Measurements from ENCODE around the gene CLOCK.

Gene CLOCK

DNA sequence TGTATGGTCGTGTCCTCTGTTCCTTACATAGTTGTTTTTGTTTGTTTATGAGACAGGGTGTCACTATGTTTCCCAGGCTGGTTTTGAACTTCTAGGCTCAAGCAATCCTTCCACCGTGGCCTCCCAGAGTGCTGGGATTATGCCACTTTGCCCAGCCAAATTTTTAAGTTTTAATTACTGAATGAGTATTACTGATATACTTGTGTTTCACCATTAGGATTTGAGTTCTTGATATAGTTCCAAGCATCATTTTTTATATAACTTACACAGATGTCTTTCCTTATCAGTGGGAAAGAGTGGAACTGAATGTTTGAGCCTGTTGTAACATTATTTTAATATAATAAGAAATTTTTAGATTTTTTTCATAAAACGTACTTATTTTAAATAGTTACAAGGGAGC is 130.5 kb downstream of the CLOCK start:
- no peak for DNase-seq (ENCODE audit: low spot score)

DNA sequence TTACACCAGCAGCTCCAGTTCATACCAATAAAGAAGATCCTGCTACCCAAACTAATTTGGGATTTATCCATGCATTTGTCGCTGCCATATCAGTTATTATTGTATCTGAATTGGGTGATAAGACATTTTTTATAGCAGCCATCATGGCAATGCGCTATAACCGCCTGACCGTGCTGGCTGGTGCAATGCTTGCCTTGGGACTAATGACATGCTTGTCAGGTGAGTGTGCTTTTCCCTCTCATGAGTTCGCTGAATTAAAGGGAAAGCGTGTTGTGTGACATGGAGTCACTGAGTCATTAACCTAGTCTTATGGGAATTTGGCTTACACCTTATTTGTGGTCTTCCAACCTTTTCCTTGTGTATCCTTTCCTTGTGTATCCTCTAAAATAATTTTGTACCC is 135.1 kb downstream of the CLOCK start:
- DNase-seq (ENCODE audit: low spot score) = no peak

DNA sequence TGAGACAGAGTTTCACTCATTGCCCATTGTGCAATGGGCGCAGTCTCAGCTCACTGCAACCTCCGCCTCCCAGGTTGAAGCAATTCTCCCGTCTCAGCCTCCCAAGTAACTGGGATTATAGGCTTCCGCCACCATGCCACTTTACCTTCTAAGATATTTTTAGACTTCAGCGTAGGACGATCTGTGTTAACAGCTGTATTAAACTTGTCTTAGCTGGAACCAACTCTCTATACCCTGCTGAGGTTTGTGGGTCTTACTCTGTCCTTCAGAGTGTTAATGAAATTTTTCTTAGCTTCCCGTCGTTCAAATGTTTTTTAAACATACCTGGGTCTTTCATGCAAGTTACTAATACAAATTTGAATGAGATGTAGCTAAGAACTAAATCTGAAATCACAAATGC is 136.3 kb downstream of the CLOCK start:
- DNase-seq (ENCODE audit: low spot score) = no peak

DNA sequence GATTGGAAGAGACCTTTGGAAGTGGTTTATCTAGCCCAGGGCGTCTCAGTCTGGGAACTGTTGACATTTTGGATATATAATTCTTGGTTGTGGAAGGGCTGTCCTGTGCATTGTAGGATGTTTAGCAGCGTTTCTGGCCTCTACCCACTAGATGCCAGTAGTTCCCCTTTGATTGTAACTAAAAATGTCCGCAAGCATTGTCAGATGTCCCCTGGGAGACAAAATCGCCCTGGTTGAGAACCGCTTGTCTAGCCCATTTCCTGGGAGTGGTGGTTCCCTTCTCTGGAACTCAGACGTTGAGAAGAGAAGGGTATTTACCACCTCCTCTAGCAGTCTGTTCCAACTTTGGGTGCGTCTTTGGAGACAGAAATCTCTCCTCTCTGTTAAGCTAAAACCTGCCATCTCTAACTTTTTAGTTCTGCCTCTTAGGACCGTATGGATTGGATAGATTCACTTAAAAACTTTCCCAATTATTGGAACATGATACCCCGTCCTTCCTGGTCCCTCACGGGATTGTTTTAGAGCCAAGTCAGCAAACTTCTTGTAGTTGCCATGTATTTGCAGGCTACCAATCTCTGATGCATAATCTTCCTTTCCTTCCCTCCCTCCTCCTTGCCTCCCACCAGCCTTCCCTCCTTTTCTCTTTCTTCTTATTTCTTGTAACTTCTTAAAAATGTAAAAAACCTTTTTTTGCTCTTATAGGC is 137.1 kb downstream of the CLOCK start:
- no peak for DNase-seq (ENCODE audit: low spot score)

DNA sequence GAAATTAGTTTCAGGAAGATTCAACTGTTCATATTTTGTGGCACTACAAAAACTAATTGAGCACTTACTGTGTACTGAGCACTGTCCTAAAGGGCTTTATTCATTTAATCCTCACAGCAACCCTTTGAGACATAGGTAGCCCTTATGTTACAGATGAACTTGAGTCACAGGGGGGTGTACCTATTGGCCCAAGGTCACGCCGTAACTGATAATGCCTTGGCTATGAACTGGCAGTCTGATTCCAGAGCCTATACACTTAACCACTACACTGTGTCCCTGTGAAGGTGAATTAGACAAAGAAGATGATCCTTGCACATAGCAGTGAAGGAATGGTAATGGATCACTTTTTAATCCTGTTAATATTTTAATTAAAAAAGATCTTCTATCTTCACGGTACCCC is 138.9 kb downstream of the CLOCK start:
- no peak for DNase-seq (ENCODE audit: low spot score)

DNA sequence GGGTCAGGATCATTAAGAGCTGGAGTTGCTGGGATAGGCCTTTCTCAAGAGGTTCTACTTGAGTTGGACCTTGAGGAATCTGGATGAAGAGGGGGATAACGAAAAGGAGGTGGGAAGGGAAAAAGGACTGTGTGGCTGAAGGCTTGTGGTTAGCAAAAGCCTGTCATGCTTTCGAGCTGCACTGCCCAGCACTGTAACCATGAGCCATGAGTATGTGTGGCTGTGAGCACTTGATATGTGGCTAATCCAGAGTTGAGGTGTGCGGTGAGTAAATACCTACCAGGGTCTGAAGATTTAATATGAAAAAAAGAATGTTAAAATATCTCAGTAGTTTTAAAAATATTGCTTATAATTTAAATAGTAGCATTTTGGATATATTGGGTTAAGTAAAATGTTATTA is 139.6 kb downstream of the CLOCK start:
- no peak for DNase-seq (ENCODE audit: low spot score)

DNA sequence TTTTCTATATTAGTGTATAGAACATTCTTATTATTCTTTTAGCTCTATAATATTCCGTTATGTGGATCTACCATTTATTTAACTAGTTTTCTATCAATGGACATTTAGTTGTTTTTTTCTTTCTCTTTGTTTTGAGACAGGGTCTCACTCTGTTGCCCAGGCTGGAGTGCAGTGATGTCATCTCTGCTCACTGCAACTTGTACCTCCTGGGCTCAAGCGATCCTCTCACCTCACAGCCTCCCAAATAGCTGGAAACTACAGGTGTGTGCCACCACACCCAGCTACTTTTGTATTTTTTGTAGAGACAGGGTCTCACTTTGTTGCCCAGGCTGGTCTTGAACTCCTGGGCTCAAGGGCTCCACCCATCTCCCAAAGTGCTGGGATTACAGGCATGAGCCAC is 140.2 kb downstream of the CLOCK start:
- no peak for DNase-seq (ENCODE audit: low spot score)

DNA sequence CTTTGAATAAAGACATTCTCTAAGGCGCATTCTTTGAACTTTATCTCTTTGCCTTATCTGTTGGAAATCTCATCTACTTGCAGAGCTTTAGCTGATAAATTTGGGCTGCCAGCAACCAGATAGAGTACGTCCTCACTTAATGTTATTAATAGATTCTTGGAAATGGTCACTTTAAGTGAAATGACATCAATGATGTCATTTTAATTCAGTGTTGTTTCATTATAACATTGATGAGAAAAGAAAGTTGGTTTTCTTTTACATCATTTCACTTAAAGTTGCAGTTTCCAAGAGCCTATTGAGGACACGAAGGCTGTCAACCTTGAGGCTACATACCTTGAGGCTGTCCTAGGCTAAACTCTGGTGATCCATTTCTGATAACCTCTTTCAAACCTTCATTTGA is 141.6 kb downstream of the CLOCK start:
- DNase-seq (ENCODE audit: low spot score) = no peak

DNA sequence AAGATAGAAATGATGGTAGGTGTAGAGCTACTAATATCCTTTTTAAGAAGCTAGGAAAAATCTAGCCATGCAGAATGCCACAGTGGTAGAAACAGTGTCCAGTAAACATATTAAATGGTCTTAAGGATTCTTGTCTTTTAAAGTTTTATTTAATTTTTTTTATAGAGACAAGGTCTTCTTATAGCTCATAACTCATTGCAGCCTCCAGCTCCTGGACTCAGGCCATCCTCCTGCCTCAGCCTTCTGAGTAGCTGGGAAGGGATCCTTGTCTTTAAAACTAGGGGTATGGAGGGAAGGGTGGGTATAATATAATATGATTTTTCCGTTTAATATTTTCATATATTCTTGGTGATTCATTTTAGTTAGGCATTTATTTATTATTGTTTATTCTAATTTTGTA is 147.1 kb downstream of the CLOCK start:
- DNase-seq (ENCODE audit: low spot score) = no peak

DNA sequence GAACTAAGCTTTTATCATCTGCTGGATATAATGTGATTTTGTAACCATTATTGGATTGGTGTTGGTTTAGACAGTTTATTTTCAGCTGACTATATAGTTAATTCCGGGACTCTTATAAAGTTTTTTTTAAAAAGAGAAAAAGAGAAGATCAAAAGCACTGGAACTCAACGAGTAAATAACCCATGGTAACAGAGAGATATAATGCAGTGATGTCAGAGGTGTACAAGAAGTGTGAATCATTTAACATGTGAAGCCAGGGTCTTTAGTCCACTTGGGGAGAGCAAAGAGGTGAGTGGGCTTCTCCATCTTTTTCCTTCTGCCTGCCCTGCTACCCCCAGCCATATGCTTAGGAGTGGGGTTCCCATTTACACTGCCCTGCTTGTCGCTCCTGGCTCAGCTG is 147.7 kb downstream of the CLOCK start:
- DNase-seq (ENCODE audit: low spot score) = no peak

DNA sequence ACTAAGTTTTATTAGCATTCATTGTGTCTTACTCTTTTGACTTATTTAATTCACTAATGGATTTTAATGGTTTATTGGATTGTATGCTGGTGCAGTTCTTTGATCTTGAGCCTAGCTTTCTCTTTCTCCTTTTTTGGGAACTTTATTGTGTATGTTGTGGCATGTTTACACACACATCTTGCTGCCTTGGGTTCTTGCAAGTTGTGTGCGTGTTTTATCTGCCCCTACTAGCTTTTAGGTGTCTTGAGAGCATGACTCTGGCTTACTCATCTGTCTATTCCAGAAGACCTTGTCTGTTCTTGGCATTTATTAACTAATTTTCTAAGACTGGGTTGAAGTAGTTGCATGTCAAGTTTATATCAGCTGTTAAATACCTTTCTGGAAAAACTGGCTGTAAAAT is 148.2 kb downstream of the CLOCK start:
- no peak for DNase-seq (ENCODE audit: low spot score)

DNA sequence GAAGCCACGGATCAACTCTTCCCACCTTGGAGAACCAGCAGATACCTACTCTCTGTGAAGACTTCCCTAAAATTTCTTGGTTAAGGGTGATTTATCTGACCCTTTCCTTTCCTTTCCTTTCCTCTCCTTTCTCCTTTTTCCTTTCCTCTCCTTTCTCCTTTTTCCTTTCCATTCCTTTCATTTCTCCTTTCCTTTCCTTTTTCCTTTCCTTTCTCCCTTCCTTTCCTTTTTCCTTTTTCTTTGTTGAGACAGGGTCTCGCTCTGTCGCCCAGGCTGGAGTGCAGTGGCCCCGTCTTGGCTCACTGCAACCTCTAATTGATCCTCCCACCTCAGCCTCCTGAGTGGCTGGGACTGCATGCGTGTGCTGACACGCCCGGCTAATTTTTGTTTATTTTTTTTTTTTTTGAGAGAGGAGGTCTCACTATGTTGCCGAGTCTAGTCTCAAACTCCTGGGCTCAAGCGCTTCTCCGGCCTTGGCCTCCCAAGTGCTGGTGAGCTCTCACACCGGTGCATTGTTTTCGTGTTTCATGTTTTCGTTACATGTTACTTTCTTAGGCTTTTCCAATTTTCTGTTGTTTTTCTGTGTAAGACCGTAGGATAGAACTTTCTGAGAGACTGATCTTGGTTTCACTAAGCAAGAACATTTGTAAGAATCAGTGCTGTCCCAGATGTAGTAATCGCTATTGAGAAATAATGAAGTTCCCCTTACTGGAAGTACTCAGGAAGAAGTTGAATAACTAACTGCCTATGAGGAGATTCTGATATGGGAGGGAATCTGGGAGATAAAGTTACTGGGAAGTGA is 149.0 kb downstream of the CLOCK start:
- DNase-seq (ENCODE audit: low spot score) = no peak

DNA sequence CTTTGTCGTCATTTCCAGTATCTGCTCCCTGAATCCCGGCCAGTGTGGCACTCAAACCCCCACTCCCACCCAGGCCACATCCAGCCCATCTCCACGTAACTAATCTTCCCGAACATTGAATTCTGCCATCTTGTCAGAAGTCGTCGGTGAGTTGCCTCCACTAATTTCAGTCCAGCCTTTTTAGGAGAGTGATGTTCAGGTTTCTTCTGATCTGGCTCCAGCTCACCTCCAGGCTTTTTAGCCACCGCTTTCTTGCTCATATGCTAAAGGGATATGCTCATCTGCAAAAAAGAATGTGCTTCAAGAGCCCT is 149.6 kb downstream of the CLOCK start:
- no peak for DNase-seq (ENCODE audit: low spot score)

DNA sequence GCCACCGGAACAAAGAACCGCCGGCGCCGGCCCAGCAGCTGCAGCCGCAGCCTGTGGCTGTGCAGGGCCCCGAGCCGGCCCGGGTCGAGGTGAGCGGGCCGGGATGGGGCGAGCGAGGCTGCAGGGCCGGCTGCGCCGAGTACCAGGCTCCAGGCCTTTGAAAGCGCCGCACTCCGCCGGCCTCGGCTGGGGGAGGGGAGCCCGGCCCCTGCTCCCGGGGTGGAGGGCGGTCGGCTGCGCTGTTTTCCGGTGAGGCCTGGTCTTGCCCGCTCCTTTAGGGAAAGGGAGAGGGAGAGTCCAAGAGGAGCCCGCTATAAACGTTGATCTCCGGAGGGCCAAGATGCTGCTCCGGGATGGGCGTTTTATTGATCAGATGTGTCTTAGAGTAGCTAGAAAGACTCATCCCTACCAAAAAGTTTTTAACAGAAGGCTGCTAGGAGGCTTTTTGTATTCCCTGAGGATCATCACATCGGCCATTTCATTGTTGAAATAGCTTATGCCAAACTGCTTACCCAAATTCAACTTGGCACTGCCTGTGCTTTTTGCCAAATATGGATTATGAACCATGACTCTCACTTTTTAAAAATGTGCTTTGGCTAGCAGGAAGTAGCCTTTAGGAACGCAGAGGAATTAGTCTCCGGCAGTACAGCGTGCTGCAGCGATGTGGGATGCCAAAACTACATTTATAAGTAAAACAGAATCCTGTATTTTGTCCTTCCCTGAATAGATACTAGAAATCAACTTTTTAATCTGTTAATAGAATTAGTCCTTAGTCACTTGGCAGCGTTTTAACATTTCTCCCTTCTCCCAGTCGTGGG is 150.2 kb downstream of the CLOCK start:
- DNase-seq (ENCODE audit: low spot score) = peak; percentile 19

DNA sequence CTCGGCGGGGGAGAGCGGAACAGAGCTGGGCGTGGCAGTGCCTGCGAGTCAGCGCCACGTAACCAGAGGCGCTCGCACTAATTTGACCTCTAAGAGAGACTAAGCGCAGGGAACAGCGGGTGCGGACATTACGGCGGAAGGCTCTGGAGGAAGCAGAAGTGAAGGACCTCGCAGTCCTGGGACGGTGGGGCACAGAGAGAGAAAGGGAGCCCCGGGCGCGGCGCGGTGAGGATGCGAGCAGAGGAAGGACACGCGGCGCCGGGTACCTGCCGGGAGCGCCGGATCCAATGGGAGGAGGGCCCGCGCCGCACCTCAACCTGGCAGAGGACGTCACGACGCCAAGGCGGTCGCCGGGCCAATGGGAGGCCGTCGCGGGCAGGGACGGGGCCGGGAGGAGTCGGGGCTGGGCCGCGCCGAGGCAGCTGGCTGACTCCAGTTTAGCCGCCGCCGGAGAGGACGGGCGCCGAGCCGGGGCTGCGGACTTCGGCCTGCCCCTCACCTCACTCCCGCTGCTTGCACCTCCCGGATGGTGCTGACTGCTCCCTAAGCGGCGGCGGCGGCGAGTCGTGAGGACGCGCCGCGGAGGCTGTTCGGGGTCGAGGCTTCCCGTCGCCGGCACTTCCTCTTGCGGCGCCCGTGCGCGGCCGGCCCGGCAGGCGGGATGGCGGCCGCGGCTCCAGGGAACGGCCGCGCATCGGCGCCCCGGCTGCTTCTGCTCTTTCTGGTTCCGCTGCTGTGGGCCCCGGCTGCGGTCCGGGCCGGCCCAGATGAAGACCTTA is 151.0 kb downstream of the CLOCK start, which contains the start of gene TMEM165:
TSS of gene TMEM165 (plus strand) at position 429 of the 779 bp plus-strand sequence. CDS start at position 662, 233 bp downstream.
- peak; percentile 69 for DNase-seq (ENCODE audit: low spot score)

DNA sequence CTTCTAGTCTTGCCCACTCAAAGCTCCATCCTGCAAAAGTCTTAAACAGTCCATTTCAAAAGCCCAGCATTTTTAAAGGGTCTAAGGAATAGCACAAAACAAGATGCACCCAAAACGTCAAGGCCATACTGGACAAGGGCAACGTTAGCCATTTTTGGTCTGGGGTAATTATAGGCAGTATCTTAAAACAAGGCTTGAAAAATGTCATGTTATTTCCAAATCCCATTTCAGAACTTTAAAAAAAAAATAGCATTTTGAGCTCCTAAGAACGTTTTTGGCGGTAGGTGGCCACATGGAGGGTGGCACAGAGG is 151.5 kb downstream of the CLOCK start:
- DNase-seq (ENCODE audit: low spot score) = no peak

DNA sequence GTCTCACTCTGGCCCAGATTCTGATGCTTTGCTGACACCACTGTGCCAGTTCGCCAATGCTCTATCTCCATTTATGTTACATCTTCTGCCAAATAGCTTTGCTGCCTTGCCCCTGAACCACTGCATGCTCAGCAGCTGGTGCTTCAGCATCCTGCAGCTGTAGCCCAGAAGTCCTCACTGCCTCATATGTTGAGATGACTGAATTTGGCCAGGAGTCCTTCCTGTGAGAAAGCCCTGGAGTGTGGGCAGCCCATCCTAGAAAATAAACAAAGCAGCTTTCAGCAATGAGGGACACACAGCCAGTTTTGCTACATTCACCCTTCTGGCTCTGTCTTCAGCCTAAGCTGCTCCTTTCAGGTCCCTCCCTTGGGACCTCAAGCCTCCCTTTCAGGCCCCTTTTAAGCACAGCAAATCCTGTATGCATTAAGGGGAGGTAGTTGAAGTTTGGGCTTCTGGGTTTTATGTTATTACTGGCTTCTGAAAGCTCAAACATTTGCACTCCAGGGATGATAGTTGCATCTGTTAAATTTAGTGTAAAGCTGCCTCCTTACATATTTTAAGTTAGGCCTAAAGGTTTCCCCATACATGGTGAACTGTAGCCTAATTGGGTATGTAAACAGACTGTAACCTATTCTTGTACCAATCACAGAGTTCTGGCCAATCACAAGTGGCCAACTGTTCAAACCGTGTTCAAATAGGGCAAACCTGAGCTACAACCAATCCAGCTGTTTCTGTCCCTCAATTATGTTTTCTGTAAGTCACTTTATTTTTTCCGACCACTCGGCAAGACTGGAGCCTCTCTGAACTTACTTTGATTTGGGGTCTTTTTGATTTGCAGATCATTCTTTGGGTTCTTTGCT is 153.0 kb downstream of the CLOCK start:
- DNase-seq (ENCODE audit: low spot score) = peak; percentile 20

DNA sequence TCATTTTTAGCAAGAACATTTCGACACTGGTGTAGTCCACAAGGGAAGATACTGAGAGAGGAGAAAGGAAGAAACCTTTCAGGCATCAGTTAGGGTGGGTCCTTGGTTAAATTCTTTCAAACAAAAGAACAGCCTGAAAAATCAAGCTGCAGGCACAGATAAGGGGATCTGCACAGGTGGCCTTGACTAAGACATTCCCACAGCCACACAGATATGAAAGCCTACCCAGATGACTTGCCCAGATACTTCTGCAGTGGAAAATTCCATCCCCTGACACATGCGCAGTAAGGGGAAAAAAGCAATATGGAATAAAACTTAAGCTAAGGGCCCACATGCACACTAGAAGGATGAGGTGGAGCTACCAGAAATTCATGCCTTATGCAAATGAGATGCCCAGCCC is 159.9 kb downstream of the CLOCK start:
- DNase-seq (ENCODE audit: low spot score) = no peak

DNA sequence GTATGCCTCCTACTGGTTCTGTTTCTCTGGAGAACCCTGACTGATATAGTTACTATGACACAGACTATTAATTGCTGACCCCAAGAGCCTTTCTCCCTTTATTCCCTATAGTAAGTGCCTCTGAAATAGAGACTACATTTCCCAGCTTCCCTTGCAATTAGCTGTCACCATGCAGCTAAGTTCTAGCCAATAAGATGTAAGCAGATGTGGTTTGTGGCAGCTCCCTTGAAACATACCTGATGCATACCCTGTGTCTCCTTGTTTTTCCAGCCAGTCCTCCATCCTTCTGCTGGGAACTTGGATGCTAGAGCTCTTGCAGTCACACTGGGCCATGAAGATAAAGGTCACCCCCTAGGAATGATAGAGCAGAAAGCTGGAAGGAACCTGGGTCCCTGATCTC is 160.6 kb downstream of the CLOCK start:
- DNase-seq (ENCODE audit: low spot score) = no peak

DNA sequence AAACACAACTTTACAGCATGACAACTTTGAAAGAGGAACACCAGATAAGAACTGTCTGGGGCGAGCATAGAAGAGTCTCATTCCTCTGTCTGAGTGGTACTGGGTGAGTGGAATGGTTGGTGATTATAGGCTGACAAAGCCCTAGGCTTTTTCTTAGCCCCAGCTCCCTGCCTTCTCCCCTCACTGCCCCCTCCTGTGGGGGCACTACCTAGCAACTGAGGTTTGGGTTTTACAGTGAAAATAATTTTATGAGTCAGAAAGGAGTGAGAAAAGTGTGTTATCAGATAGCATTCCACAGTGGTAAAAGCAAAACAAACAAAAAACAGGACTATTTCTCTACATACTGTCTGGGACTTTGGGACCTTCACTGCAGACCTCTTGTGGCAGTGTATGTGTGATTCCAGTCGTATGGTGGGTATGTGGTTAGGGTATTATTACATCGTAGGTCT is 161.5 kb downstream of the CLOCK start:
- no peak for DNase-seq (ENCODE audit: low spot score)

DNA sequence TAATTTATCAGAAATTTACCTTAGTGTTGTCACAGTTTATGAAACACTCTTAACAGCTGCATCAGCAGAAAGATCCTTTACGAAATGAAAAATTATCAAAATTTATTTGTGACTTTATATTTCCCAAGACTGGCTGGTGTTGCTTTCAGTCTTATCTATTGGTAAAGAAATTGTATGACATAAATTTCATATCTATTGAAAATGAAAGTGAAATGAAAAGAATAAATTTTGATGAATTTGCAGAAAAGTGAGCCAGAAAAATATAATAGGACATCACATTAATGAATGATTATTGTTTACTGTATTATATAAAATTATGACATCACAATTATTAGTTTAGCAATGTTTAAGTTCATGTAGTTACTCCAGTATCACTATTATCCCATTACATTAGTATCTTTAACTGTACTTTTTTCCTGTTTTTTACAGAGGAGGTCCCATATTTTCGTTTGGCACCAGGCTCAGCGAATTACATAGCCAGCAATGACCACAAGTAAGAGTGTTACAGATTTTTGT is 164.2 kb downstream of the CLOCK start:
- no peak for DNase-seq (ENCODE audit: low spot score)

All from HuH-7.5 (cell line).